H1 (cell line): ENCODE results near the gene ZBTB7B. TPM values are rescaled to one million over a fixed set of nuclear protein-coding genes. Genes with fewer than 3 reads are reported as not detected.

Experiments
- RNF2 ChIP-seq: fragments of 200-900, 300-1000 bp; sonication (generic); IDR thresholded peaks from 2 replicates; pipeline ENCODE4 v1.7.1; 2016; ENCODE audit warnings: borderline replicate concordance, low read depth, mild to moderate bottlenecking, antibody characterized with exemption, low read length; ENCODE audit not compliant: poor library complexity, severe bottlenecking; ENCODE audit errors: missing control alignments
- SIN3A ChIP-seq, 2 experiments: IDR thresholded peaks in 1 of 2; conservative IDR thresholded peaks in 1 of 2; 2 replicates each; pipeline ENCODE4 v1.6.1; 2011 to 2012; ENCODE audit warnings: low read length in 2 of 2, improper control_type of control experiment in 1 of 2, low read depth in 1 of 2, mild to moderate bottlenecking in 1 of 2
- polyA plus RNA-seq, 7 experiments: library from polyadenylated mRNA; depleted of rRNA in 3 of 7; stranded (reverse) in 5 of 7; unstranded in 2 of 7; fragments of >200 nt in 5 of 7; fragments of 200-250 nt in 2 of 7; gene quantifications; 1 replicate in 5 of 7; 2 replicates in 1 of 7; 4 replicates in 1 of 7; pipeline versions ENCODE4 v1.2.1 to v1.2.3, GENCODE V29; 2011 to 2013; ENCODE audit warnings: missing spikeins in 2 of 7, mixed read lengths in 2 of 7
- total RNA-seq: library from RNA; stranded (reverse); fragmentation: NEBNext Ultra II Directional; extraction: Animal tissue kit (Norgen Biotek cat#: 25700); gene quantifications from 2 replicates; pipeline ENCODE4 v1.2.1, GENCODE V29; 2021

The ZBTB7B gene
- total and polyA plus RNA-seq, 2 of the 8 experiments (the other 6 are each of a cell fraction or from before 2014, with no cell fraction given) = 24.5 to 36.9 TPM

DNA sequence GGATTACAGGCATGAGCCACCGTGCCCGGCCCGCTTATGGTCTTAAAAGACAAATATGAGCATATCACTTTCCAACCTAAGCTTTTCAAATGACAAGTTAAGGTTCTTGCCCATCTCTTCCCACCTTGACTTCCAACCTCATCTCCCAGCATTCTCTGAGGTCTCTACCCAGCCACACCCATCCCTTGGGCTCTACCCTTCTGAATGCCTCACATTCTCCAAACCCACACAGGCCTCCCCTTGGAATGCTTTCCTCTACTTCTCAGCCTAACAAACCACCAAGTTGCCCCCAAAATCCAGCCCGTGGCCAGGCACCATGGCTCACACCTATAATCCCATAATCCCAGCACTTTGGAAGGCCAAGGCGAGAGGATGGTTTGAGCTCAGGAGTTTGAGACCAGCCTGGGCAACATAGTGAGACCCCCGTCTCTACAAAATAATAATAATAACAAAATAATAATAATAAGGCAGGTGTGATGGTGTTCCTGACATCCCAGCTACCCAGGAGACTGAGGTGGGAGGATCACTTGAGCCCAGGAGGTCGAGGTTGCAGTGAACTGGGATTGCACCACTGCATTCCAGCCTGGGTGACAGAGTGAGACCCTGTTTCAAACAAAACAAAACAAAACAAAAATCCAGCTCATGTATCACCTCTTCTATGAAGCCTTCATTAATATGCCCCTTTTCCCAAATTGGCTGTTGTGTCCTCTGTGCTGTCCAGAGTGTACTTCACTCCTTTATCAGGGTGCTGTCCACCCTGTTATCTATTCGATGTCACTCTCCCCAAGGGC, 19.7 kb downstream of the ZBTB7B start (continued):
- TF ChIP-seq SIN3A (conservative IDR thresholded peaks at IDR 0.05 in 1 of 2, IDR thresholded peaks at IDR 0.05 in 1 of 2; ENCODE audit: low read depth in 1 of 2, low read length in 2 of 2) (no peak), RNF2 (no peak)
